Activated CD4-positive, CD25-positive, alpha-beta regulatory T cell treated with anti-CD3 and anti-CD28 coated beads, Interleukin-2, amount 50 U/mL, for 16 hours (primary cell): ENCODE data around the gene CHCHD6.

Experiments used
- DNase-seq: peaks from one replicate; pipeline ENCODE4 v3.0.0-alpha.2; 2020; ENCODE audit warnings: low read depth, low spot score

The CHCHD6 gene

DNA sequence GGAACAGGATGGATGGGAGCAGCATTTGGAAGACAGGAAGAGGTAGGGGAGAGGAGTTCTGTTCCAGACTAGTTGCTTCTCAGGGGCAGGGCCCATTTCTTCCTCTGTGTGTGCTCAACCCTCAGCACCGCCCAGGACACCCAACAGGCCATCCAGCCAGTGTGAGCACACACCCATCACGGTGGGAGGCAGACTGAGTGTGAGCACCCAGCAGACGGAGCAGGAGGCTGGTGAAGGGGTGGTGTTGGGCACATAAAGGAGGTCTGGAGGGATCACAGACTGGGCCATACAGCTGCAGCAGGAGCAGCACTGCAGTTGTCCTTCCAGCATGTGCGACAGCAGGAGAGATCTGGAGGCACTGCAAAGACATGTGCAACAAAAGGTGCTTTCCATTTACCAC lies 190.4 kb downstream of the CHCHD6 start:
- no peak for DNase-seq

DNA sequence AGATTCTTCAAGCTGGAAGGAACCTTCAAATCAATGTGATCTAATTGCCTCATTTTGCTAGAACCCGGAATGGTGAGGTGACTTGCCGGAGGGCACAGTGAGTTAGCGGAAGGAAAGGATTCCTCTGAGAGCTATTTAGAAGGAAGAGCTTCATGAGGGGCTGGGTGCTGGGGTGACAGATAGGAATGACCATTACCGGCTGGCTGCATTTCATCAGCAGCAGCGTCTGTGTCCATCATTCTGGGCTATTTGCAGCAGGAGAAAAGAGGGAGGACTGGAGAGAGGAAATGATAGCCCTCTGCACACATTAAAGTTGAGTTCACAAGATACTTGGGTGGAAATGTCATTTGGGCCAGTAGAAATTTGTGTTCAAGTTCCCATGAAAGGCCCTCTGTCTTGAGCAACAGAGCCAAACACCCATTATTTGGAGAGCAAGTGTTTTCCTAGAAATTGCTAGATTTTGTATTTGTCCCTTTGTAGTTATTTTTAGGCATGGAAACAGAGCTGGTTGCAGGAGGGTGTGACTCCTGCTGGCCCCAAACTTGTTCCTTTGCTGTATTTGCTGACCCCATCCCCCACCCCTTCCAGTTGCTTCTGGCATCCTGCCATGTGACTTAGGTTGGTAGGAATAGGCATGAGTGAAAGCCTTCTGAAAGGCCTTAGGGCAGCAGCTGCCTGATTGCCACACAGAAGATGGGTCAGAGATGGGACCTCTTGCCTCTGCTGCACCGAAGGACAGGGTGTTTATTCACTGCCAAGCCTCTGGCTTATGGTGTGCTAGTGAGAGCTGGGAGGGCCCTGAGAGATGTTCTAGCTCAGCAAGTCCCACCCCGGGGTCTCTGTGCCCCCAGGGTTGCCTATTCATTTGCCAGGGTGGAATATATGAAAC lies 191.4 kb downstream of the CHCHD6 start:
- DNase-seq, result no peak

DNA sequence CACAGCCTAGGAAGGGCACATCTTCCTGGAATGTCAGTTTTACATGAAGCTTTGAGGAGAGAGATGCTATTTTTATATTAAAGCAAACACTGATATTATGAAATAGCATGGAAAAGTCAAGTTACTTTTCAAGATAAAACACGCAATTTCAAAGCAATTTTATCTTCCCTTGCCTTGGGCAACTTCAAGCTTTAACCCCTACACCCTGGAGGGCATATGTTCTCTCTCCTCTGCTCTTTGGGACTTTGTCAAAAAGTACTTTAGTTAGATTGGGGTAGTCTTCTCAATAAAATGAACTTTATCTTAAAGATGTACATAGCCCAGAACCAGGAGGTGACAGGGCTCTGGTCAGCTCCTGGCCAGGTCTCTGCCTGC lies 192.0 kb downstream of the CHCHD6 start:
- no peak for DNase-seq

DNA sequence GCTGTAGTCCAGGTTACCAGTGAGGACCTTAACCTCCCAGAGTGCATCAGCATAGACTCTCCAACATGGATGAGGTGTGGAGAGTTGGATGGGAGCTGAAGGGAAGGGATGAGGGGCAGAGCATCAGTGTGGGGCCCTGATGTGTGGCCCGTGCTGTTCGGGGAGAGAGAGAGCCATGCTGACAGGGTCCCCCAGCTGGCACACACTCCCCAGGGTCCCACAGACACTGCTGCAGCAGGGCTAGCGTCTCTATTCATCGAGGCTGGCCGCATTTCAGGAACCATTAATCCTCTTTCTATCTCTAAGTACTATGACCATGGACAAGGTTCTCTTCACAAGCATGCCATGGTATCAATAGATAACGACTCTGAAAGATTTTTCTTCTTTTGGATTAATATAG lies 192.9 kb downstream of the CHCHD6 start:
- DNase-seq, result no peak

DNA sequence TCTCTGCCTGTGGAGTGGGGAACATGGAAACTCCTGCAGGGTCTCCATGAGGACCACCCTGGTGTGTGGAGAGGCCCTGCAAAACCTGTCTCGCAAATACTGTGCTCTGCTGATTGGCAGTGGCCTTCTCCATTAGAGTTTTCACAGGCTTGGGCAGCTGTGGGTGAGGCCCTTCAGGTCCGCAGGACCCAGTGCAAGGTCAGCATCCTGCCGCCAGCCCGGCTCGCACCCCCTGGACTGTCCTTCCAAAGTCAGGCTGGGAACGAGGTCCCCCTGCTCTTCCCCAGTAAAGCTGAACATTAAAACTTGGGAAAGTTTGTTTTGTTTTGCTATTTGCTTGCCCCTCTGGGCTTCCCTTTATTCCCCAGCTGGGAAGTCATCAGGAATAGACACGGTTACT lies 193.9 kb downstream of the CHCHD6 start:
- DNase-seq, result no peak

DNA sequence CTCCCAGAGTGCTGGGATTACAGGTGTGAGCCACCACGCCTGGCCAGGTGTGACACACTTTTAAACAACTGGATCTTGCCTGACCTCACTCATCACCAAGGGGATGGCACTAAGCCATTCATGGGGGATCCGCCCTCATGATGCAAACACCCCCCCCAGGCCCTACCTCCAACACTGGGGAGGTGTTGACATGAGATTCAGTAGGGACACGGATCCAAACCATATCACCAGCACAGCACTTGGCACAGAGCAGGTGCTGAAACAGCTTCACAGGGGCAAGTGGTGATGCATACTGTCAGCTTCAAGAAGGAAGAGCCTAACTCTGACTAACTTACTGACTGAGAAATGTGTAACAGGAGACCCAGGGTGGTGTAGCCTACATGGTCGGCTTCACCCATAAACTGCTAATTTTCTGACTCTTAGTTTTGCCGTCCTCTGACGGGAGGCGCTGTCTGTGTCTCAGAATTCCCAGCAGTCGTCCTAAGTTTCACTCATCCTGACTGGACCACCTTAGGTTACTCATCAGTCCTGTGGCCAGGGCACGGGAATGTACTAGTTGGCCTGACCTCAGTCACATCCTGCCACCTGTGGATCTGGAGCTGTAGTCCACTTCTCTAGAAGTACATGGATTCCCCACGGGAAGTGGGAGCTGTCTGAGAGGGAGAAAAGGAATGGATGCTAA lies 197.0 kb downstream of the CHCHD6 start:
- no peak for DNase-seq

DNA sequence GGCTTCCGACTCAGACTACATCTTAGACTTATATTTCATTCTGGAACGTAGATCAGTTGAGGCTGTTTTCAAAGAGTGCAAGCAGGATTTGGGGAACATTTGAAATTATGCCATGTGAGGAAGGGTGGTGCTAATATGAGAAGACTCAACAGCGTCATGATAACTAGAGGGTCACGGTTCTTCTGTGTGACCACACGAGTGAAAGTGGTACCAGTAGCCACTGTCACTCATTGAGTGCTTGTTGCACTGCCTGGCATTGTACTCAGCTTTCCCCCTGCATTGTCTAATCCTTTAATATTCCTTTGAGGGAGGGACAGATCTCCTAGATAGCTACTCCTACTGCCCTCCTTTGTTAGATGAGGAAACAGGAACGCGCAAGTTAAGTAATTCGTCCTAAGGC lies 197.6 kb downstream of the CHCHD6 start:
- no peak for DNase-seq

DNA sequence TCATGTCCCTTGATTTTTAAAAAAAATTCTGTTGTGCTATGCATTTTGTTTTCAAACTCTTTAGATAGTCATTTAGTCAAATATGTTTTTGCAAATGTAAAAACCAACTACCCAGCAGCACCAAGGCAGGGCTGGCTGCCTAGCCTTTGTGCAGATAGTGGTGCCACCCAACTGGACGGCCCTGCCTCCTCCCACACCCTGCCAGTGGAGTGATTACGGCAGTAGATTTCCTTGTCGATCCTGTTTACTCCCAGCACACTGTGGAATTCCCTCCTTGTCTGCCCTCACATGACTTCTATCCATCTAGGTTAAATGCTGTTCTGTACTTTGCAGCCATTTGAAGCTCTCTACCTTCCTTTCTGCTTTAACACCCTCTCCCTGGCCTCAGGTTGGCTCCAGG lies 199.5 kb downstream of the CHCHD6 start:
- no peak for DNase-seq

DNA sequence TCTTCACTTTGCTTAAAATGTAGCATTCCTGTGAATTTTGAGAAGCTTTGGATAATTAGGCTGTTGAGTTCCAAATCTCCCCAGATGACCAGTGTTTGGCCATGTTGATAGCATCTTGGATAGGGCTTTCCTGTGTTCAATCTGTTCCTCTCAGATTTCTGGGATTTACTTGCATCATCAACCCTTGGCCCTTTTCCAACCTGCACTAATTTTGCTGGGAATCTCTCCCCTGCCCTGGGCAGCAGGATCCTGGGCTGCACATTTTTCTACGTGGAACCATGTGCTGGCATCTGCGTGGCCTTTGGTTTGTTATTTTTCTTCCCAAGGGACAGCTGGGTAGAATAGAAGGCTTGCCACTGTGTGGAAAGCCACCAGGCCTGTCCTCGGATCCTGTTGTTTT lies 203.5 kb downstream of the CHCHD6 start:
- no peak for DNase-seq

DNA sequence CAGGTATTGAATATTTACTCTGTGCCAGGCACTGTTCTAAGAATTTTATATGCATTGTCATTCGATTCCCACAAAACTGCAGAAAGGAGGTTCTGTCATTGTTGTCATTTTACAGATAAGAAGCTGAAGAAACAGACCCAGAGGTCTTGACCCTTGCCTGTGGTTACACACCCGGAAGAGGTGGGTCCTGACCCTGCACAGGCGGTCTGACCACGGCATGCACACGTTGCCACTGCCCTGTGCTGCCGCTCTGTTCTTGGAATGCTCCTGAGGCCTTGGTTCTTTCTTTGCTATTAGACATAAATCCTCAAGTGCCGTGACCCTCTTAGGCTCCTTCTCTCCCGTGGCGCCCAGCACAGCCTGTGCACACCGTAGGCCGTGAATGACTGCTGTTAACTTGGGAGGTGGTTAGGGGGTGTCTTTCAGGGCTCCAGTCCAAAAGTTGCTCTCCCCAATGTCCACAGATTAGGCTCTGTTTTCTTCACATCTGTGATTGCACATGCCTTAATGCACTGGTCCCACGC lies 204.8 kb downstream of the CHCHD6 start:
- DNase-seq, result no peak

DNA sequence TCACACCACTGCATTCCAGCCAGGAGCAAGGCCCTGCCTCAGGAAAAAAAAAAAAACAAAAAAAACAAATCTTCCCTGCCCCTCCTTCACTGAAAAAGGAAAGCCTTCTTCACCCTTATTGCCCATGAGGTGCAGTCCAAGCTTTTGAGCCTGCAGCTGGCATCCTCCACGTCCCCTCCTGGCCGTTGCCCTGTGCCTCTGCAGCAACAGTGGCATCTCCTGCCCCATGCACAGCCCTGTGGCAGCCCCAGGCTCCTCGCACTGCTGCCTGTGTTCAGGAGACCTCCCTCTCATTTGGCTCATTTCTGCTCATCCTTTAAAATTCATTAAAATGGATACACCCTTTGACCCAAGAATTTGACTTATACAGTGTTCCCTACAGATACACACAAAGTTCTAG lies 206.2 kb downstream of the CHCHD6 start:
- DNase-seq, result no peak

DNA sequence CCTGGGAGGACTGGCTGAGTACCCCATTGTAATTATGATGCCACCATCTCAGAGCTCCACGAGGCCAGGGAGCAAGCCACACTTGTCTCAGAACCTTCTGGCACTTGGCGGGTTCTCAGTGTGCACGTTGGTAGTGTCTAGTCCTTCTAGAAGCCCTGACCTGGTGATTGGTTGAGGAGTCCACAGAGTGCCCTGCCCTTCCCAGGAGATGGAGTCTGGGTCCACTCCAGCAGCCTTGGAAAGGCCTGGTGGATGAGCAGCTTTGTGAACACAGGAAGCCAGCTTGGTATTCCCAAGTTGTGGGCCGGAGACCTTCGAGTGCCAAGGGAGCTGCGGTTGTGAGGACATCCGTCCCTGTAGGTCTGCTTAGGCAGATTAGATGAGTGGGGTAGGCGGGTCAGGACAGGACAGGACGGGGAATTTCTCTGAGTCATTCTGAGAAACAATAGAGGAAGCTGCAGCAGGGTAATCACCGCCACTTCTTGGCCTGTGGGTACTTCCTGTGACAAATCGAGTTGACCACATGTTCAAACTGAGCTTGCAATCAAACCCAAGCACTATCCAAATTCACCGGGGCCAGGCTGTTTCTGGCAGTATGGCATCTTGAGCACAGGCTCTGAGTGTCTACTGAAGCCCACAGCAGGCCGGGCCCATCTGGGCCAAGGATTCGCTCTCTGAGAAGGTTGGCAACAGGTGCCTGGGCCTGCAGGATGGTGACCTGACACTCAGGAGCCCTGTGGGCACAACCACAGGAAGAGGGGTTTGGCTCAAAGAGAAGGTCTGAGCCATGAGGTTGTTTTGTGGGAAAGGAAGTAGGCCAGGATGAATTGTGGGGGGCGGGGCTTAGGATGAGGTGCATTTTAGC lies 207.4 kb downstream of the CHCHD6 start:
- DNase-seq, result peak; percentile 24

DNA sequence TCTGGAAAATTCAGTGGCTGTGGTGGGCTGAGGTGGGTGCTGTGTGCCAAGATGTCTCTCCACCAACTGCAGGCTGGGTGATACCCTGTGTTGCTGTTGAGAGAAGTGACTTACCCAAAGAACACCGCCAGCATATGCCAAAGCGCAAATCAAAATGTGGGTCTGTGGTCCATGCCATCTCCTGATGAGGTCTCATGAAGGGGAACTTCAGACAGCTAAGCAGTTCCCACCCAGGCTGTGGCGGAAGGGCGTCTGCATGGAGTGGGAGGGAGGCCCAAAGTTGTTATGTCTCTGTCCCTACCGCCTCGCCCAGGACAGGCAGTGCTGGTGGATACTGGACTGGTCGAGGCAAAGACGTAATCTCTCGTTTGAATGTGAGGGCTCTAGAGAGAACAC lies 208.0 kb downstream of the CHCHD6 start:
- no peak for DNase-seq

DNA sequence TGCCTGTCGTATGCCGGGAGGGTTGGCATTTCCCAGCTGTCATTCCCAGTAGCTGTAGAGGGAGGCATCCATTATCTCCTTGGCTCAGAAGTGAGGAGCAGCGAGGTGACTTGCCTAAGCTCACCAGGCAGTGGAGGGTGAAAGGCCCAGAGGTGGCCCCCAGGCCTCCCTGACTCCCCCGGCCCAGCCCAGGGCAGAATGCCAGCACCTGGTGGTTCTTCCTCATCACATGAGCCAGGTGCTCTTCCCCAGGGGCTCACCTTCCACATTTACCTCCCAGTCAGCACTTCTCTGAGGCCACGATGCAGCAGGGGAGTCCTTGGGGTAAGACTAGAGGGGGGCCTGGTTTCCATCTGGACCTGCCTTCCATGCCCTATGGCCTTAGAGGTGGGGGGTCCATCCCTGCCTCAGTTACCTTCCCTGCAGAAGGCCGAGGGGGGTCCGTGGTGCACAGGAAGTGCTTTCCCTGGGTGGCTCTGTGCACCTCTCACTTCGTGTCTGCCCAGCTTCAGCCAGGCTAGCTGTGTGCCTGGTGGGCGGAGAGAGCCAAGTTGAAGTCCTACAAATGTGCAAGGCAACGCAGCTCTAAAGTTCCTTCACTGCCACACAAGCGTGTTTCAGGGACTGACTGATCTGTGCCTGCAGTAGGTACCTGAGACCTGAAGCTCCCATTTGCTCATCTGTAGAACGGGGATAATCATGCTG lies 208.6 kb downstream of the CHCHD6 start:
- DNase-seq, result no peak

DNA sequence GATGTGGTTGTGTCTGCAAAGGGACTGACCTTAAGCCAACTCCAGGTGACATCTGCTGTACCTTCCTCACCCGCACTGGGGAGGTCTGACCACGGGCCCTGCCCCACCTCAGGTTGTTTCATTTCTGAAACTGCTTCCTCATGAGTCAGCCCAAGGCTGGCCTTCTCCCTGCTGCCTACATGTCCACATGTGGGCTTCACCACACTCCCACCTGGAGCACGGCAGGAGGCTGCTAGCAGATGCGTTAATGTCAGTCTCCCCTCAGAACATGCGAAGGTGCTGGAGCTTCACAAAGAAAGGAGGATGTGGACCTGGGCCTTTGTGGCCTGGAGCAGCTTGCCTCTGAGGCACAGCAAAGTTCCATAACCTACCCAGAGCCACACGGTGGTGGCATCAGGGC lies 209.5 kb downstream of the CHCHD6 start:
- no peak for DNase-seq

DNA sequence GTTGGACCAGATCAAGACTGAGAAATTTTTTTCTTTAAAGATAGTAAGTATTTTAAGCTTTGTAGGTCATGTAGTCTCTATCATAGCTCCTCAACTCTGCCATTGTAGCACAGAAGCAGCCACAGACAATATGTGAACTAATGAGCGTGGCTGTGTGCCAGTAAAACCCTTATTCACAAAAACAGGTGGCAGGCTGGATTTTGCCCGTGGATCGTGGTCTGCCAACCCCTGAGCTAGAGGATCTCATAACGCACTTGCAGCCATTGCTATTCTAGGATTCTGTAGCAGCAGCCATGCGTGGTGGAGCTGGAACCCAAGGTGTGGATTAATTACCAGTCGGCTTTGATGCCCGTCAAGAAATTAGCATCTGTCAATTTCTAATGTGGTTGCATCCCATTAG lies 210.2 kb downstream of the CHCHD6 start:
- DNase-seq, result no peak

DNA sequence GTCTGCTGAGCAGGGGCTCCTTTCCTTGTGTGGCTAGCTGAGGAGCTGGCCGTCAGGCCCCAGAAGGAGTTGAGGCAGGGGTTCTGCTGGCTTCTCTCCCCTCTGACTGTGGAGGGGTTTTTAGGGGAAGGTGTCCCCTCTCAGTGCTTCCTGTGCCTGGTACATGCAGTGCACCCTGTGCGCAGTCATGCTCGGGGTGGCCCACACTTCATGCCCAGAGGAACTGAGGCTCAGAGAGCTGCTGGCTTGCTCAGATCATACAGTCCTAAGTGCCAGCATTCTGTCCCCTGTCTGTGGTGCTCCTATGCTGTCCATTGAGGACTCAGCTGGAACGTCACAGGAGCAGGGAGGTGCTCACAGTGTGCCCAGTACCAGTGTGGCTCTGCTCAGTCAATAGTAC lies 211.0 kb downstream of the CHCHD6 start:
- no peak for DNase-seq

DNA sequence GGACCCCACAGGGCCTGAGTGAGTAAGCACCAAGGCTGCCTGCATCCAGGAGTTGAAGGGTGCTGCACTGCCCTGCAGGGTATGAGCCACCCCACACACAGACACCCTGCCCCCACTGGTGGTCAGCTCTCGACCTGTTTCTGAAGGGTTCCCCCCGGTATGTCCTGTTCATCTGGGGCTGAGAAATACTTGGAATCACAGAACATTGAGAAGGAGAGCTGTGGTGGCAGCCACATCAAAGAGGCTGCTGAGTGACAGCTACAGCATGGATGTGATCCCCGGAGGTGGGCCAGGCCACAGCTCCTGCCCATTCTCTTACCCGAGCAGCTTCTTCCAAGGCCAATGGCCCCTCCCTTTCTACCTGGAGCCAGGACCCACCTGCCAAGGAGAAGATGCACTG lies 212.5 kb downstream of the CHCHD6 start:
- no peak for DNase-seq

DNA sequence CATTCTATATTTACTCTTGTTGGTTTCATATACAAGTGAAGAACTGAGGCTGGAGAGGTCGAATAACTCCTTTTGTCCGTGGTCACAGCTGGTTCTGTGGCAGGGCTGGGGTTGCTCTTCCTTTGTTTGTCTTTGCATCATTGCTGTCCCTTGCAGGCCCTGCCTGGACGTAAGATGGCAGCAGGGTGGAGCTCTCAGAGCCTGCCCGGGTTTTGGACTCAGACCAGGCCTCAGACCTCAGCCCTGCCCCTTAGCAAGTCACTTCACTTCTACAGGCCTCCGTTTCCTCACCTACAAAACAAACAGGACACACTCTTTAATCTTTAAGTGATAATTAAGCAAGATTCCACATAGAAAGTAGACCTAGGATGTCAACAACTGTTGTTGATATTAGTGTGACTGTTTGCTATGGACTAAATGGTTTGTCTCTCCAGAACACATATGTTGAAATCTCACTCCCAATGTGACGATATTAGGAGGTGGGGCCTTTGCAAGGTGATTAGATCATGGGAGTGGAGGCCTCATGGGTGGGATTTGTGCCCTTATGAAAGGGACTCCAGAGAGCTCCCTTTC lies 213.3 kb downstream of the CHCHD6 start:
- DNase-seq, result no peak

DNA sequence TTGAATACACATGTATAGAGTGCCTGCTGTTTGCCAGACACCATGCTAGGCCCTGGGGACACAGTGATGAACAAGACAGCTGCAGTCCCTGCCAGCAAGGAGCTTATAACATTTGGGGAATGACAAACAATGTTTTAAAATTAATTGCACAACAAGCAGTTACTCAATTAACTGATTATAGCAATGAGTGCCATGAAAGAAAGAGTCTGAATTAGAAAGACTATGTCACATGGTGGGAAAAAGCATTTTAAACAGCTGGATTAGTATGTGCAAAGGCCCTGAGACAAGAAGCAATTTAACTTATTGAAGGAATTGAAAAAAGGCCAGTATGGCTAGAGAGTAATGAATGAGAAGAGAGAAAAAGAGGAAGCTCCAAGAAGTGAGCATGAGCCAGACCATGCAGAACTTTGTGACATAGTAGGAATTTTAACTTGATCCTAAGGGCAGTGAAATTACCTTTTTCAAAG lies 214.3 kb downstream of the CHCHD6 start:
- DNase-seq, result no peak
